GM23248 (cell line): ENCODE measurements around the gene KLRC3.

Source experiments
- EZH2 ChIP-seq: fragments of 200-600 bp; sonication (generic); IDR thresholded peaks from 2 replicates; pipeline ENCODE4 v1.6.1; 2018; ENCODE audit warnings: antibody characterized with exemption, mild to moderate bottlenecking; ENCODE audit not compliant: insufficient read depth, poor library complexity, severe bottlenecking
- EZH2phosphoT487 ChIP-seq: fragments of 200-600 bp; sonication (generic); IDR thresholded peaks from 2 replicates; pipeline ENCODE4 v1.6.1; 2018; ENCODE audit warnings: antibody characterized with exemption, moderate library complexity, mild to moderate bottlenecking, low read depth; ENCODE audit not compliant: insufficient read depth

GRCh38 chr12:10364815-10365622, 55.4 kb downstream of the KLRC3 start:
- TF ChIP-seq EZH2 (no peak), EZH2phosphoT487 (no peak)
